Activated naive CD4-positive, alpha-beta T cell treated with Interleukin-2 at 50 U/mL for 16 hours (primary cell): ENCODE data around the gene PARD3B.

Source experiments
- DNase-seq: peaks from one replicate; pipeline ENCODE4 v3.0.0-alpha.2; 2020

PARD3B gene

DNA sequence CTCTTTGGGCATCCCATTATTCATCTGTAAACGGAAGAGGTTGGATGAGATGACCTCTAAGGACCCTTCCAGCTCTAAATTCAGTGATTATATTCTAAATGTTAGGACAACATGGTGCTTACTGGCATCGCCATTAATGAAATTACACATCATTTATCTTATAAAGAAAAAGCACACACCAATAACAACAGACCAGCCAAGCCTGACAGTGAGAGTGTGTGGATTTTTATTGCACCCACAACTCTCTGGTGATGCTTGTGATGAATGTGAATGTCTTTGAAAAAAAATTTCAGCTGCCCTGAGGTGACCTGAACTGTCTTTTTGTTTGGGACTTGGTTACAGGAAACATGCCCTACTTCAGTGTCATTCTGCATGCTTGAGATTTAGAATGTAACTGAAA is 623.7 kb downstream of the PARD3B start:
- DNase-seq, result no peak

DNA sequence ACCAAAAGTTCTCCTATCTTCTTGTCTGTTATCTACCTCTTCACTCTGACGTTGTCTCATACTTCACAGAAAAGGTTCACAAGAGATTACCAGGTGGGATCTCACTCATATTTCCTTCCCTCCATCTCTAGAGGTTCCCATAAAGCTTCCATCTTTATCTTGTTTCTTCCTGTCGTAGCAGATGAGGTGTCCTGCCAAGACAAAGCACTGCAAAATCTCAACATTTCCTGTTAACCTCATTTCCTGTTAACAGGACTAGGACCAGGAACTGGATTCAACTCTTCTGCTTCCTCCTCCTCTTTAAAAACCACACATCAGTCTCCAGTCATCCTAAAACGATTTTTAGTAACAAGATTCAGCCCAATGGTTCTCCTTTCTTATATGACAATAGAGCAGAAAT is 624.2 kb downstream of the PARD3B start:
- DNase-seq, result no peak

DNA sequence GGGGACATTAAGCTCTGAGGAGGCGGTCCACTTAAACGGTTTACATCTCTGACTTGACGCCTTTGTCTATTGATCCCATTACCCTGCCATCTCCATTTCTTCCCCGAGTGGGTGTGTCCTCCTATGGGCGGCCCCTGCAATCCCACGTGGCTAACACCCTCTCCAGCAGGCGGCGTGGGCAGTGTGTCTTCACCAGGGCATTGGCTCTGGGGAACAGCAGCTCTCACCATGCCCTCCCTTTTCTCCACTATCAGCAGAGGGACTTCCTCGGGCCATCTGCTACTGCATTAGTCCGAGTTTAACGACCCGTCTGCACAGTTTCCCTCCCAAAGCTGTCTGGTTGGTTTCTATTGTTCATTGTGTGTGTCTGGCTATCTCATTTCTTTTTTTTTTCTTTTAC is 625.1 kb downstream of the PARD3B start:
- DNase-seq, result no peak

DNA sequence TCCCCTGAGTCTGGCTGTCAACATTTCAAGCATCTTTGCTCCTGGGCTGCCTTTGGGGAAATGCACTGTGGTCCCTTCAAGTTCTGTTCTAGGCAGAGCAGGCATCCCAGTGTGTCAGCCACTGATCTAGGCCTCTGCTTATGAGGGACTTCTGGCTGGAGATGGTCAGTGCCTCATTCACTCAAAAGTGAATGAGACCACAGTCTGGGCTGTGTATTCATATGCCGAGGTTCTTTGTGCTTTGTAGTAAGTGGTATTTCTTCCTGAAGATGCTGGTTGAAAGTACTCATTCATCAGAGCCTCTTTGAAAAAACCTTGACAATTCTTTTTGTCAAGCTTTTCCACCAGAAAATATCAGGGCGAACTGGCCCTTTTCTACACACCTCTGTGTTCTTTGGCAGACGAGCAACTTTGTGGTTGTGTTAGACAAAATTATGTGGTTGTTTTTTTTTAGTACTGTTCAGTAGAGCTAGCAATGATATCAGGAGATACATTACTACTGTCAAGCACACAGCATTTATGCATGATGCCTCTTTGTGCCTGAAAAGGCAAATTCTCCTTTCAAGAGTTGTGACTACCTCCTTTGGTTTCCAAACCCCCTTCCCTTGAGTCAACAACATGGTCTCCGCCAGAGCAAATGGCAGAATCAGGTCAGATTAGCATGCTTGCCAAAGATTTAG is 626.1 kb downstream of the PARD3B start:
- no peak for DNase-seq

DNA sequence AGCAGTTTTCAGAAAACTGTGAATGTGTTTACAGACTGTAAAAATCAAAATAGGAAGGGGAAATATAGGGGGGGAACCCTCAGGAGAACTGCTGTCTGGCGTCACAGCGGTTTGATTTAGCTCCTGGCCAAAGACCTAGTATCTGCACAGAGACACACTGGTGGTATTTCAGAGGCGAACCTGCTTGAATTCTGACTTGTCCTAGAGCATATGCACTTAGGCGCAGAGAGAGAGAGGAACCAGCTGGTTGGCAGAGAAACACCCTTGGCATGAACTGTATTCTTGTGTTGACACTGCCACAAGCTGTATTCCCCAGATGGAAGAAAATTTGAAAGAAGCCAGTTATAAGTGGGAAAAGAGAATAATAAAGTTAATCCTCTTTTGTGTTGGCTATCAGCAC is 630.6 kb downstream of the PARD3B start:
- no peak for DNase-seq

DNA sequence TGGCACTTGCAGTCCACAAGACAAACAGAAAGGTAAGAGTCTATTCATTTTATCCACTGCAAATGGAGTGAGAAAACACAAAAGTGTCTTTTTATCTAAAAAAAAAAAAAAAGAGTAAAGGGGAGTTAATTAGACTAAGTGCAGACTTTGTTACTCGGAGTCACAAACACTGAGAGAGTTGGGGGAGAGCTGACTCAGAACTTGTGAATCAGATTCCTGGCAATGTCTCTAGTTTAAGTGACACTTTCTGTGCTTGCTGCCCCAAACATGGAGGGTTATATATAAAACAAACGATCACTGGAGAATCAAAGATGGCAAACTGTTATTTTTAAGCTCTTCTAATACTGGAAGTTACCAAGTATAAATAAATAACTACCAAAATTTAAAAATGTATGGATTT is 631.3 kb downstream of the PARD3B start:
- DNase-seq, result no peak

DNA sequence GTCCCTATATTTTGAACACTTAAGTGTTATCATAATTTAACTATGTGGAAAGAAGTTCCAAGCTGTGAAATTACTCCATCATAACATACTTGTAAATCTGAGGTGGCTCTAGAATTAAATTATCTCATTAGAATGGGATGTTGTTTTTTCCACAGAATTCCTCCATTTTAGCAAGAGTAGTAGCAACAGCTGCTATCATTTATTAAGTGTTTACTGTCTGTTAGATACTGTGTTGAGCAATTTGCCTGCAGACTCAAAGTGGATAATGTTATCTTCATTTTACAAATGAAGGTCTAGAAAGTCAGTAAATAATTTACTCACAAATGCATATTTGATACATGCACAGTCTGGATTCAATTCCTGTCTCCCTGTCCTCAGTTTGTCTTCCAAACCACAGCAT is 632.3 kb downstream of the PARD3B start:
- DNase-seq, result no peak

DNA sequence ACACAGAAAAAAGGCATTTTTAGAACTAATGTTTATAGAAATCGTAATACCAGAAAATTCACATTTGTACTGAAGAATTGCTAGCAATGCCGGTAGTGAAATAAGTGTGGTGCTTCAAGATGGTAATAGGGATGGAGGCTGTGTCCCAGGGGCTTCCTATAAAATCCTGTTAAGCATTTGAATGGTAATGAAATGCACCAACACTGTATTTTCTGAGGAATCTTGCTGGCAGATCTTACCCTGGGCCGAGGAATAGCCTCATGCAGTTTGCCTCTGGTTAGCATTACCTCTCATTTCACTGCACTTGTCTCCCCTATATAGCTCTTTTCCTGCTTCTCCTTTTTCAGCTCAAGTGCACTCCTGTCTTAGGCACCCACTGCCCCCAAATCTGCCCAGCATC is 635.5 kb downstream of the PARD3B start:
- no peak for DNase-seq

DNA sequence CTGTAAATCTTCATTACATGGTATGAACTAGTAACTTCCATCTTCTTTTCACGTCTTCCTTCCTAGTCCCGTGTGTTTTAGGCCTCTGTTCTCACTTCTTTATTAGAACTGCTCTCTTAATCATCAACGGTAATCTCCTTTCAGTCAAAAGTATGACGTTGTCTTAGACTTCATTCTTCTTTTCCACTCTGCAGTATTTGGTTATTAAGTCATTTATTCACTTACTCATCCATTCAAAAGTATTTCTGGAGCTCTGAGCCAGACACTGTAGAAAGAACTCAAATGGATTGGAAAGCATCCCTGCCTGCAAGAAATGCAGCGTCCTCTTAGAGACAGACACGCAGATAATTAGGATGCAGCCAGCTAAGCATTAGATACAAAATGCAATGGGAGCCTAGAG is 642.5 kb downstream of the PARD3B start:
- DNase-seq, result no peak

DNA sequence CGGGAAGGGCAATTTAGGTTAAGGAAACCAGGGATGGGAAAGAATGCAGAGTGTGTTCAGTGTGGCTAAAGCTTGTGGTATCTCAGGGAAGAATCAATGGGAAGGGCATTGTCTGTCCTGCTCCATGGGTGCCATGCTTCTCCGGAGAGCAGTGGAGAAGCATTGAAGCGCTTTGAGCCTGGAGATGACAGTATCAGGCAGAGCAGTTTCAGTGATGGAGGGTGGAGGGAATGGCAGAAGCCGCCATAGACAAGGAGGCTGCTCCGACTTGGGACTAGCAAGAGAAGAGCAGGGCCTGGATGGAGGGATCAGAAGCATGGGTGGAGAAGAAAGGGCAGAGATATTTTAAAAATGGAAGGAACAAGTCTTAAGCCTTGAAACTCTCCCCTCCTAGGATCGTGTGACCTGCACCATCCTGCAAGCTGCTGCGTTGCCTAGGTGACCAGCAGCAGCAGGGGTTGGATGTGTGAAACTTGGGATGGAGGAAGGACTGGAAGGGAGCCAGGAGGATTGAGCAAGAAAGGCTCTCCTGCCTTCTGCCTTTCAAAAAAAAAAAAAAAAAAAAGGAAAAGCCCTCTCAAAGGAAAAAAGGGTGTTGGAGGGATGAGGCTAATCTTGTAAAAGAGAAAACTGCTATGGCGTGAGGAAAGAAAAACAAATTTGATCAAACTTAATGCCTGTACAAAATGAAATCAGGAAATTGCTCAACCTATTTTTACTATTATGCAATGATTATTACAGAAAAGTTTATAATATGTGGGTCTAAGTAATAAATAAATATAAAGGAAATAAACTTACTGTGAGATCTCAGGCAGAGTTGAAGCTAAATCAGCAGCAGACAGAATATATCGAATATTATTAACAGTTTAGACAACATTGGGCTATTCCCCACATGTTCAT is 643.2 kb downstream of the PARD3B start:
- DNase-seq, result no peak

DNA sequence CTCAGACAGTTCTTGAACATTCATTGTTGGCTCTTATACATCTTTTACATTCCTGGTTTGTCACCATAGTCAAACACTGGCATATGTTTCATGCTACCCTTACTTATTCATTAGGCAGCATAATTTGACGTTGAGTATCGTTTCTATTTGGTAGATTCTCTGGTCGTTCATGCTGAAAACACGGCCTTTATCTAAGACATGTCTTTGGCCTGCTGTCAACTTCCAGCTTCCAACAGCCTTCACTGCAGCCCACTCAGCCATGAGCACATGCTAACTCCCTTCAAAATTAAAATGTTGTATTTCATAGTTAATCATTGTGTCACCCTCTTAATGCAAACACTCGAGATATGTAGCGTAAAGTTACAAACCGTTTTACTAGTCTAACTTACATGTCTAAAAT is 644.0 kb downstream of the PARD3B start:
- DNase-seq, result no peak

DNA sequence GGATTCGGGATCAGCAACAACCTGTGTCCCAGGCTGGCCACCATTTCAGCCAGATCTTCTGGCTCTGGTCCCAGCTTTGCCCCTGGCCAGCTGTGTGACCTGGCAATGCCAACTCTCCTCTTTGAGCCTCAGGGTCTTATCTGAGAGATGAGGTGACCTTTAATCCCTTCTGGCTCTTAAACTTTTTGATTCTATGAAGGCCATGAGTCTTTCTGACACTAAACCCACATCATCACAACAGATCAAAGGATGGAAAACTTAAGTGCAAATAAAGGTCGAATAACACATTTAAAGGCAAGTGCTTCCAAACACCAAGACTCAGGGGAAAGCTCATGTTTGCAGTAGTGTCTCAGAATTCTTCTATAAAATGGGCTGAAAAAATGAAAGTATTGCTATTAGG is 645.3 kb downstream of the PARD3B start:
- no peak for DNase-seq

DNA sequence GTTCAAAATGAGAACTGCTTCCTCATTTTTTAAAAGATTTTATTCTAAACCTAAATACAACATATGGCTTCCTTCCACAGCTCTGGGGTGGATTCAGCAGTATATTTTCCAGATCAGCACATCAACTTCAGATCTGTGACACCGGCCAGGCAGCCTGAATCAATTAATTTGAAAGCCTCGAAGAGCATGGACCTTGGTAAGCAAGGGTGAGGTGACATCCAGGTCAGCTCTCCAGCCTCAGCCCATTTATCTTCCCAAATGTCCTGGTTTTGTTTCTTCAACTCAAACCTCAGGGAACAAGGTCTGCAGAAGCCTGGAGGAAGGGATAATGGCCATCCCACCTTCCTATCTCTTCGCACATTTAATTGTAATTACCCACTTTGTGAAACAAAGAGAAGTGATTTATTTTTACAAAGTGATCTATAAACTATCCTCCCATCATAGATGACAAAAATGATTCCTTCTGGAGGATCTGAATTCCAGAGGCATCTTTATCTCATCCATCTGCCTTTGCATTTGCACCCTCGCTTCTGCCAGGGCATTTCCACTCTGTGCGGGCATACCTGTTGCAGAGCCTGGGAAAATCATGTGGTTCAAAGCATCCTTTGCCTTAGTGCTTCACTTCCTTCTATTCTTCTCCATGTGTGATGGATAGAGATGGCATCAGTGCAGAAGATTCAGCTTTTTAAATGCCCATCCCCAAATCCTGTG is 648.0 kb downstream of the PARD3B start:
- no peak for DNase-seq

DNA sequence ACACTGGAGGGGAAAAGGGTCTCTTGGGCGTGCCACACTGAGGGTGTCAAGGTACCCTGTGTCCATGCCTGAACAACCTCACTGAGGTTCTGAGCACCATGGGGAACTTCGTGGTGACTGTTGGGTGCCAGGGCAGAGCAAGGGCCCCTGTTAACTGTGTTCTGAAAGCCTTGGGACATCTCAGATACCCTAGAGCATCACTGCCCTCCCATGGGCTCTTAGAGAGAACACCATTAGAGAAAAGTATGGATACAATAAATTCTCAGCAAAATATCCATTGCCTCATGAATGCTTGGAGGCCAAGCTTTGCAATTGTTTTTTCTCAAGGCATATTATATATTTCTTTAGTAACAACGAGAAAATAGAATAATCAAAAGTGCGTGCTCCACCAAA is 648.6 kb downstream of the PARD3B start:
- no peak for DNase-seq

DNA sequence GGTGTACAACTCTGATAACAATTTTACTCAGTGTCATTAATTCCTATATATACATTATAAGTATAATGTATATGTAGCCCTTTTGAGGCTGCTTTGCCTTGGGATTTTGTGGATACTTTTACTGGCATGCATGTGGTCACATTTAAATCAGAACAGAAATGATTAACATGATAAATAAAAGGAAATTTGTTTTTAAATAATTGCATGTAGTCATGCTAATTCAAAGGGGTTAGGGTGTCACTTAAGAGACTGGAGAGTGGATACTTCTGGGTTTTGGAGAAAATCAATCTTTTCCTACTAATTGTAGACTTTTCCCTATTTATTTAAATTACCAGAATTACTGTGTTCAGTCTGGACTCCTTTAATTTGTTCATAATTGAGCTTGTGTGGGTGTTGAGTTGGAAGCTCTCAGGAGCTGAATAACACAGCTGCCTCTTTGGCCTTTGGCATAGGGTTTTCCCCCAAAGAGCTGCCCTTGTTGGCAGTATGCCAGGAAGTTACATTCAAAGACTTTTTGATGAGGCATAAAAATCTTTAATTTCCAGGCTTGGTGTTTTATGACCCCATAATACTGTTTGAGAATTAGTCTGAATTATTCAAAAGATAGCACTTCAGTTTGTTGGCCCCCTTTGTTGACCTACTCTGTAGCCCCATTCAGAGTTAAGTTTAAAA is 652.3 kb downstream of the PARD3B start:
- DNase-seq, result no peak

DNA sequence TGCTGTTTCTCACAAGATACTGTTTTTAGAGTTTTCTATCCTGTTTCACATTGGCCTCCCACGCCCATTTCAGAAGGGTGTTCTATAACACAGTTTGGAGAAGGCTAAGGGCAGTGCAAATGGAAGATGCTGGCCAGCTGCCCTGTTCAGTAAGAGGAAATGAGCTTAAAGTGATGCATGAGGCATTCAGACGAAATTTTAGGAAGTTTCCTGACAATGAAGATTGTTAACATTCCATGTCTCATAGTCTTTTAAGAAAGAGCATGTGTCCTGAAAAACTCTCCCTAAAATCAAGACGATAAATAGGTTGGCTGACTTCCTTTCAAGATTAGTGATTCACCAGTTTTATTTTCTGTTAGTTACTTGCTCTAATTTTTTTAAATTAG is 652.9 kb downstream of the PARD3B start:
- DNase-seq, result no peak

DNA sequence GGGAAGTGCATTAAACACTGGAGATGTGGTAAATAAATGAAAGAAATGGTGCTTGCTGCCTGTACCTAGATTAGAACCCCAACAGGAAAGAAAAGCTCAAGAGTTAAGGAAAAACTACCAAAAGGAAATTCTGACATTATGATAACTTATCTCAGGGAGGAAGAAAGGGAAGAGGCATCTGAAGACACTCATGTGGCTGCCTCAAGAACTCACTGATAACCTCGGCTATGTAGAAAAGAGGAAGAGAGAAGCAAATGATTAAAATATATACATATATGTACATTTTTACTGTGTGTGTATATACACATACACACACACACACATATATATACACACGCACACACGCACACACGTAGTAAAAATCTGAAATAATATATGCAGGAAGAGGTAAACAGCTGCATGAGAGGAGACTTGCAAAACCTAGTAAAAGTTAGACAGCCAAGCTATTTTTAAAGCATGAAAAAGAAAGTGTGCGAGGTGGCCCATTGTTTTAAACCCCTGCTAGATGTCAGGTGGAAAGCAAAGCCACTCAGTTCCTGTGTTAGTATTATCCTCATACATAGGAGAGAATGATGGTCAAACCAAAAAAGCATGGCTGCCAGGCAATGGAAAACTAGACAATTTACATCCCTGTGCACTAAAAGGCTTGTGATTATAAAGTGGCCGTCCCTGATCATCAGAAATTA is 654.0 kb downstream of the PARD3B start:
- DNase-seq, result no peak

DNA sequence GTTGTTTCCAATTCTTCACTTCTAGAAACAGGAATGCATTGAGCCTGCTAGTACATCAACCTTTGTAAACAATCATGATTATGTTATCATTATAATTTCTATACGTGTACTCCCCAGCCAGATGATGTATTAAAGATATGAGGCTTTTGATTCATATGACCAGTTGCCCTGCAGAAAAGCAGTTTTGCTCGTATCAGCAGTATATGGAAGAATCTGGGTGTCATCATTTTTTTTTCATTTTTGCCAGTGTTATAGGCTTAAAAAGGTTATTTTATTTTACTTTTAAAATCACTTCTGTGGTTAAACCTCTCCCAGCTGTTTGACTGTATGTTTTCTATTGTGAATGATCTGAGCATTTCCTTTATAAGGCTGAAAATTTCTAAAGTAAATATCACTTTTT is 665.2 kb downstream of the PARD3B start:
- no peak for DNase-seq

DNA sequence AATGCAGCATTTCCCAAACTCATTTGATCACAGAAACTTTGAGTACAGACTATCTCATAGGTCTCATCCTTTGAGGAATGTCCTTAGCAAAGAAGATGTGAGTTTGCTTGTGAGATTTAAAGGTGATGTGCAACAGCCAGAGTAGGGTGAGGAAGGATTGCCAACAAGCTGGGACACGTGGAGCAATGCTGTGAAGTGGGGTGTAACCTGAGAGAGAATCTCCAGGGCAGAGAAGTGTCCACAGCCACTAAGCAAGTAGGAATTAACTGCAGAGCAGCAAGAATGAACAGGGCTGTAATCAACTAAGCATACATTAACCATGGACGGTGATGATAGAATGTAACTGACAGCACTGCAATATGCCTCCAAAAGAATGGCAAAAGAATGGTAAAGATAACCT is 667.1 kb downstream of the PARD3B start:
- no peak for DNase-seq

DNA sequence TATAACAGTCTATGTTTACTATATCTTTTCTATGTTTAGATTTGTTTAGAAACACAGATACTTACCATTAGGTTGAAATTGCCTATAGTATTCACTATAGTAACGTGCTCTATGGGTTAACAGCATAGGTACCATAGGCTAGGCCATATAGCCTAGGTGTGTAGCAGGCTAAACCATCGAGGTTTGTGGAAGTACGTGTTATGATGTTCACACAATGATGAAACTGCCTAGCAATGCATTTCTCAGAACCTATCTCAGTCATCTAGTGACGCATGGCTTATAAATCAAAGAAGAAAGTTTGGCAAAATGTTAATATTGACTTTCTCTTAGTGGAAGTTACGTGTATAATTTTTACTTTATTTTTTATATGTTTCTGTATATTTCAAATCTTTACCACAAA is 670.8 kb downstream of the PARD3B start:
- no peak for DNase-seq

DNA sequence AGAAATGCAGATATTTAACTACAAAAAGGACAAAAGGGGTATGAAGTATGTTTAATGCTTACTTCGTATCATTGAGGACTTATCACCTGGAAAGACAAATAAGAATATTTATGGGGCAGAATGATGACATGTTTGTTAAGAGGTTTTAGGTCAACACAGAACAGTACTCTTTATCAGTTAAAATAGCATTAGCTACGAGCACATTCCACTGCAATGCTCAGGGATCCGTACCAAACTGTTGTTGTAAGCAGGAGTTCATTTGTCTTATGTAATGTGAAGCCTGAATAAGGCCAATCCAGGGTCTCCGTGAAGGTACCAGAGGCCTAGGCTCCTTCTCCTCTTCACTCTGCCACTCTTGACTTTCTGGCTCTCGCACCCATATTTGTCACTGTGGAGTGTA is 671.3 kb downstream of the PARD3B start:
- no peak for DNase-seq

DNA sequence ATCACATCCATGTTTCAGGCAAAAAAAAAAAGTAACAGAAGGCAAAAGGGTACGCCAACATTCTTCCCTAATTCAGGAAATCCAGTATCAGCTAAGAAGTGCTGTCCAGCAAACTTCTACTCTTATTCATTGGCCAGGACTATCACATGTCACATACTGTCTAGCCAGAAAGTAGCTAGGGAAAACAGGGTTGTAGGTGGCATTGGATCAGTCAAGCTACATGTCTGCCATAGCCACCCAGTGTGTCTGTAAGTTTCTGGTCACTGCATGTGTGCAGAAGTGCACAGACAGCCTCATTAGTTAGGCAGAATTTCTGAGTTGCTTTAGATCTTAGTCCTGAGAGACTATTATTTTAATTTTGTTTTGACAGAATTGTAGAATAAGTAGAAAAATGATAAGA is 671.7 kb downstream of the PARD3B start:
- DNase-seq, result no peak

DNA sequence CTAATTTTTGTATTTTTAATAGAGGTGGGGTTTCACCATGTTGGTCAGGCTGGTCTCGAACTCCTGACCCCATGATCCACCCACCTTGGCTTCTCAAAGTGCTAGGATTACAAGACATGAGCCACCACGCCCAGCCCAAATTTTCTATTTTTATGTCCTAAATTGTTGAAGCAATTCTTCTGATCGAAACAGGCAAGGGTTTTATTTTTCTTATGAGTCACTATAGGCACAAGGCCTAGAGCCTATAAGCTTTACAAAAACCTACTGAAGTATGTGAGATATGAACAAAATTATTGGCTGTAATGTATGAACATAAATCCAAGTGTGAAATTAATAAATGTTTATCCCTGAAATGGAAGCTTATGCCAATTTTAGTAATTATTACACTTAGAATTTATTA is 672.8 kb downstream of the PARD3B start:
- no peak for DNase-seq
